Measurements from ENCODE around the gene TRIM41. TPM values are rescaled to one million over a fixed set of nuclear protein-coding genes. Genes with fewer than 3 reads are reported as not detected.

The TRIM41 gene
- total and polyA plus RNA-seq, 9 of the 15 experiments (the other 6 are each of a cell fraction or from before 2014, with no cell fraction given): 1.8 to 47.6 (median 20.9) TPM

- TF ChIP-seq TRIM28 (IDR thresholded peaks at IDR 0.05) (no peak), ESRRB (CRISPR knock-in tag; IDR thresholded peaks at IDR 0.05; ENCODE audit: borderline replicate concordance) (no peak)
Measured at GRCh38 chr5:181246276-181247049, 23.4 kb downstream of the TRIM41 start (continued).

DNA sequence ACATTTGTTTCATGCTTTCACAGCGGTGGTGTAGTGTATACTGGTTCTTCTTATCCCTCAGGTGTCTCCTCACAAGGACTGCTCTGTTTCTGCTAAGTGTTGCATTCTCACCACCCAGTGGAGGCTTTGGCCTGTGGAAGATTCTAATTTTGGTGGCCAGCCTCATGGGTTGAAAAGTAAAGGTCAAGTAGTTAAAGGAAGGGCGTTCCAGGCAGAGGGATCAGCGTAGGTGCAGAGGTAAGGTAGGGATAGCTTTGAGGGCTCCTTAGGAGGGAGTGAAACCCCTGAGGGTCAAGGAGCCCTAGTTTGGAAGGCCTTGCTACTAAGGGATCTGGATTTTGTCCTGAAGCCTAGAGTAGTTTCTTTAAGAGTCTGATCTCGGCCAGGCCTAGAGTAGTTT, 25.2 kb downstream of the TRIM41 start:
- BruUV-seq (replicated peaks): no TSS peak
- Histone ChIP-seq H3K4me1 (replicated peaks in 1 of 2; ENCODE audit: control insufficient read depth in 2 of 2, insufficient read depth in 2 of 2, low read length in 2 of 2) (peaks cover 25 to 35% of the 10 kb centered on the region in 2 experiments; a peak in 4 of 5 replicates), H3K4me2 (ENCODE audit: insufficient read depth, low read length) (peak overlapping the region; percentile 95), H3K9ac (ENCODE audit: insufficient read depth in 1 of 2, low read depth in 2 of 2, low read length in 2 of 2) (peak overlapping the region; percentile 95 to 99), H2AFZ (ENCODE audit: low read depth, low read length) (no peak overlapping the region), H4K20me1 (replicated peaks; ENCODE audit: control insufficient read depth, insufficient read depth, low read length) (peaks cover 24% of the 10 kb centered on the region), H3K79me2 (ENCODE audit: control insufficient read depth, insufficient read depth, low read length) (peaks cover 92% of the 10 kb centered on the region), H3K4me3 (peak overlapping the region; percentile 85), H3K9me1 (ENCODE audit: control insufficient read depth, insufficient read depth, low read length) (no peaks in the 10 kb centered on the region), H3K36me3 (ENCODE audit: control insufficient read depth, insufficient read depth, low read length) (peaks cover 46% of the 10 kb centered on the region), H3K27ac (ENCODE audit: extremely low read depth, low read depth, low read length) (peak overlapping the region; percentile 99), H3K9me3 (replicated peaks; ENCODE audit: control insufficient read depth, insufficient read depth, low read depth, low read length) (no peaks in the 10 kb centered on the region), H3K27me3 (ENCODE audit: control insufficient read depth in 2 of 2, insufficient read depth in 2 of 2, low read length in 2 of 2) (no peaks in the 10 kb centered on the region)
- ChIA-PET POLR2A (interaction anchor here (0.7 to 17.5 kb wide), 2 partner anchors 8 to 41 kb away, joined by 3 to 185 read pairs; partner anchors contain the start of gene TRIM52), CTCF (ENCODE audit: low intra/inter-chr PET ratio) (no interaction called here)
- in situ Hi-C loops (cut with MboI): no loop called here
- FAIRE-seq (no peak), ATAC-seq (peak; percentile 5), DNase-seq (ENCODE audit: extremely low read depth in 1 of 4, low spot score in 3 of 4) (peak in 1 of 4 experiments; percentile 48)
- intact Hi-C loops (cut with micrococcal nuclease): no loop called here
- 0% methylated on average over 4 of the region's 4 CpGs for WGBS (ENCODE audit: insufficient coverage, low coverage, missing lambda C conversion rate)
- TF ChIP-seq, protein P1, sequence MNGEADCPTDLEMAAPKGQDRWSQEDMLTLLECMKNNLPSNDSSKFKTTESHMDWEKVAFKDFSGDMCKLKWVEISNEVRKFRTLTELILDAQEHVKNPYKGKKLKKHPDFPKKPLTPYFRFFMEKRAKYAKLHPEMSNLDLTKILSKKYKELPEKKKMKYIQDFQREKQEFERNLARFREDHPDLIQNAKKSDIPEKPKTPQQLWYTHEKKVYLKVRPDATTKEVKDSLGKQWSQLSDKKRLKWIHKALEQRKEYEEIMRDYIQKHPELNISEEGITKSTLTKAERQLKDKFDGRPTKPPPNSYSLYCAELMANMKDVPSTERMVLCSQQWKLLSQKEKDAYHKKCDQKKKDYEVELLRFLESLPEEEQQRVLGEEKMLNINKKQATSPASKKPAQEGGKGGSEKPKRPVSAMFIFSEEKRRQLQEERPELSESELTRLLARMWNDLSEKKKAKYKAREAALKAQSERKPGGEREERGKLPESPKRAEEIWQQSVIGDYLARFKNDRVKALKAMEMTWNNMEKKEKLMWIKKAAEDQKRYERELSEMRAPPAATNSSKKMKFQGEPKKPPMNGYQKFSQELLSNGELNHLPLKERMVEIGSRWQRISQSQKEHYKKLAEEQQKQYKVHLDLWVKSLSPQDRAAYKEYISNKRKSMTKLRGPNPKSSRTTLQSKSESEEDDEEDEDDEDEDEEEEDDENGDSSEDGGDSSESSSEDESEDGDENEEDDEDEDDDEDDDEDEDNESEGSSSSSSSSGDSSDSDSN (IDR thresholded peaks at IDR 0.05; ENCODE audit: borderline replicate concordance in 1 of 2, low read depth in 2 of 2, low read length in 2 of 2): 0 out of 4 replicates have a peak, but pooled peaks of 1 of the 2 experiments have one; percentile 60
- TF ChIP-seq GTF2E2 (tag; IDR thresholded peaks at IDR 0.05) (no peak), TARDBP (IDR thresholded peaks at IDR 0.05) (no peak), POLR2AphosphoS2 (IDR thresholded peaks at IDR 0.05; ENCODE audit: low read length) (no peak), ZBTB43 (CRISPR knock-in tag; IDR thresholded peaks at IDR 0.05) (0 out of 2 replicates have a peak, but pooled peaks have one; percentile 44), TCF3 (CRISPR knock-in tag; IDR thresholded peaks at IDR 0.05) (no peak), ZFX (CRISPR knock-in tag; IDR thresholded peaks at IDR 0.05) (peak; percentile 60), STAT5A (IDR thresholded peaks at IDR 0.05; ENCODE audit: borderline replicate concordance, low read length) (no peak), IFI16 (CRISPR knock-in tag; IDR thresholded peaks at IDR 0.05) (no peak)
- TF ChIP-seq, protein P2, sequence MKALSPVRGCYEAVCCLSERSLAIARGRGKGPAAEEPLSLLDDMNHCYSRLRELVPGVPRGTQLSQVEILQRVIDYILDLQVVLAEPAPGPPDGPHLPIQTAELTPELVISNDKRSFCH (CRISPR knock-in tag; IDR thresholded peaks at IDR 0.05): no peak
- TF ChIP-seq, protein P2 (tag; IDR thresholded peaks at IDR 0.05): peak; percentile 66; the same call in 1 of the 2 replicates
- TF ChIP-seq, protein P3, sequence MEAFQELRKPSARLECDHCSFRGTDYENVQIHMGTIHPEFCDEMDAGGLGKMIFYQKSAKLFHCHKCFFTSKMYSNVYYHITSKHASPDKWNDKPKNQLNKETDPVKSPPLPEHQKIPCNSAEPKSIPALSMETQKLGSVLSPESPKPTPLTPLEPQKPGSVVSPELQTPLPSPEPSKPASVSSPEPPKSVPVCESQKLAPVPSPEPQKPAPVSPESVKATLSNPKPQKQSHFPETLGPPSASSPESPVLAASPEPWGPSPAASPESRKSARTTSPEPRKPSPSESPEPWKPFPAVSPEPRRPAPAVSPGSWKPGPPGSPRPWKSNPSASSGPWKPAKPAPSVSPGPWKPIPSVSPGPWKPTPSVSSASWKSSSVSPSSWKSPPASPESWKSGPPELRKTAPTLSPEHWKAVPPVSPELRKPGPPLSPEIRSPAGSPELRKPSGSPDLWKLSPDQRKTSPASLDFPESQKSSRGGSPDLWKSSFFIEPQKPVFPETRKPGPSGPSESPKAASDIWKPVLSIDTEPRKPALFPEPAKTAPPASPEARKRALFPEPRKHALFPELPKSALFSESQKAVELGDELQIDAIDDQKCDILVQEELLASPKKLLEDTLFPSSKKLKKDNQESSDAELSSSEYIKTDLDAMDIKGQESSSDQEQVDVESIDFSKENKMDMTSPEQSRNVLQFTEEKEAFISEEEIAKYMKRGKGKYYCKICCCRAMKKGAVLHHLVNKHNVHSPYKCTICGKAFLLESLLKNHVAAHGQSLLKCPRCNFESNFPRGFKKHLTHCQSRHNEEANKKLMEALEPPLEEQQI (IDR thresholded peaks at IDR 0.05): no peak

Measured in K562 (cell line).